ENCODE measurements around the gene TMEM72. TPM values are rescaled to one million over a fixed set of nuclear protein-coding genes. Genes with fewer than 3 reads are reported as not detected.

TMEM72 gene
- total RNA-seq, 1 experiment from 2014 or later, result not detected

DNA sequence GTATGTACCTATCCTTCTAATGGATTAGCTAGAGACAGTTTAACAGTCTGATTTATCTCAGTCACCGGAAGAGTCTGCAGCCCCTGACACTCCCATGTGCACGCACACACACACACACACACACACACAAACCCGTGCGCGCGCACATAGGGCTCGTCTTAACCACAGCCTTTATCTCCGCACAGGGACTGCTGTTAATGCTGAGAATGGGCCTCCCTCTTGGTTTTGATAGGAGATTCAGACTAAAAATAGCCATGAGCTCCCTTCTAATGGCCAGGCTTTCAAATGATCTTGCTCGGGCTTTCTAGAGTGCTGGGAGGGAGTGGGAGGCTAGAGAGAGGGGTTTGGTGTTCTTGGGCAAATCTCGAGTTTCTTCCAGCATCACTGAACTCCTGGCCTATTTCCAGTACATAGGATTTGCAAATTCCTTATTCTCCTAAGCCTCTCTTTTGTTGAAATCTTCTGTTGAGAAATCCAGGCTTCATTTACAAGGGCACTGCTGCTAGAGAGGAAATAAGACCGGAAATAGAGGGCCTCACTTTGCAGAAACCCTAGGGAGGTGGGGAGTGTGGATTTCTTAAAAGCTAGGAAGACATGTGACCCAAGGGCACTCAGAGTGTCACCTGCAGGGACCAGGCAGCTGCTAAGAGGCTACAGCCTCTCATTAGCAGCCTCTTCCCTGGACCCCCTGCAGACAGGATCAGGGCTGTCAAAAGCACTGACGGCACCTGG lies 2.4 kb downstream of the TMEM72 start:
- H3K9me2 ChIP-seq (ENCODE audit: insufficient read depth), result no peaks in the 10 kb centered on the region
- no peaks in the 10 kb centered on the region for H3K36me3 ChIP-seq (ENCODE audit: control insufficient read depth in 1 of 2, insufficient read depth in 2 of 2, low read length in 2 of 2)
- no peak for ATAC-seq
- DNase-seq (ENCODE audit: low read depth, low spot score), result no peak
- intact Hi-C loops (cut with micrococcal nuclease), result no loop called here
- CTCF ChIA-PET, result no interaction called here
- peaks cover 0 to 4% of the 10 kb centered on the region in 2 experiments; a peak in 2 of 4 replicates for H3K4me1 ChIP-seq (ENCODE audit: control insufficient read depth in 1 of 2, insufficient read depth in 2 of 2, low read length in 2 of 2)
- H3K27me3 ChIP-seq (ENCODE audit: insufficient read depth, low read length), result peaks cover 6% of the 10 kb centered on the region; the same call in 1 of the 2 replicates
- no peak overlapping the region for H3K4me3 ChIP-seq (replicated peaks in 1 of 2; ENCODE audit: low read depth in 1 of 2, low read length in 2 of 2)
- H2AFZ ChIP-seq (ENCODE audit: low read depth, low read length, poor library complexity, severe bottlenecking), result no peak overlapping the region
- H3K79me2 ChIP-seq (ENCODE audit: insufficient read depth, low read length), result no peaks in the 10 kb centered on the region
- H3K27ac ChIP-seq (ENCODE audit: low read depth, low read length), result no peak overlapping the region
- RAD21 ChIA-PET (ENCODE audit: low non-redundant PET in 1 of 2, low total read pairs in 2 of 2, uncharacterized antibody in 2 of 2, unreplicated experiment in 2 of 2), result no interaction called here
- no peak for TF ChIP-seq CBX3 (IDR thresholded peaks at IDR 0.05; ENCODE audit: low read depth)
- no peak for TF ChIP-seq POLR2AphosphoS5 (IDR thresholded peaks at IDR 0.05; ENCODE audit: low read depth, low read length)
- TF ChIP-seq EGR1 (IDR thresholded peaks at IDR 0.05; ENCODE audit: low read depth), result no peak
- TF ChIP-seq, protein P1, sequence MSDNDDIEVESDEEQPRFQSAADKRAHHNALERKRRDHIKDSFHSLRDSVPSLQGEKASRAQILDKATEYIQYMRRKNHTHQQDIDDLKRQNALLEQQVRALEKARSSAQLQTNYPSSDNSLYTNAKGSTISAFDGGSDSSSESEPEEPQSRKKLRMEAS (IDR thresholded peaks at IDR 0.05), result no peak
- no peak for TF ChIP-seq ZNF274 (IDR thresholded peaks at IDR 0.05; ENCODE audit: low read depth, low read length)
- no peak for TF ChIP-seq EZH2 (IDR thresholded peaks at IDR 0.05)
- TF ChIP-seq SRF (IDR thresholded peaks at IDR 0.05; ENCODE audit: low read depth), result no peak
- TF ChIP-seq SIN3A (IDR thresholded peaks at IDR 0.05; ENCODE audit: low read depth), result no peak
- no peak for TF ChIP-seq POLR2A (IDR thresholded peaks at IDR 0.05; ENCODE audit: borderline replicate concordance, extremely low read depth, insufficient read depth, insufficient read length)
- TF ChIP-seq SP1 (IDR thresholded peaks at IDR 0.05; ENCODE audit: low read depth), result no peak
- no peak for TF ChIP-seq EZH2phosphoT487 (IDR thresholded peaks at IDR 0.05; ENCODE audit: borderline replicate concordance)
- no peak for TF ChIP-seq CEBPB (IDR thresholded peaks at IDR 0.05; ENCODE audit: low read depth)
- H3K9me3 ChIP-seq (ENCODE audit: control insufficient read depth in 1 of 2, insufficient read depth in 1 of 2, low read depth in 1 of 2, low read length in 2 of 2), result no peaks in the 10 kb centered on the region
- no TSS peak for BruUV-seq (replicated peaks)
- POLR2A ChIA-PET, result no interaction called here
- no peaks in the 10 kb centered on the region for H4K20me1 ChIP-seq (ENCODE audit: insufficient read depth)
- H3K9ac ChIP-seq (ENCODE audit: low read length), result no peak overlapping the region
- H3K4me2 ChIP-seq (ENCODE audit: low read length), result no peak overlapping the region

DNA sequence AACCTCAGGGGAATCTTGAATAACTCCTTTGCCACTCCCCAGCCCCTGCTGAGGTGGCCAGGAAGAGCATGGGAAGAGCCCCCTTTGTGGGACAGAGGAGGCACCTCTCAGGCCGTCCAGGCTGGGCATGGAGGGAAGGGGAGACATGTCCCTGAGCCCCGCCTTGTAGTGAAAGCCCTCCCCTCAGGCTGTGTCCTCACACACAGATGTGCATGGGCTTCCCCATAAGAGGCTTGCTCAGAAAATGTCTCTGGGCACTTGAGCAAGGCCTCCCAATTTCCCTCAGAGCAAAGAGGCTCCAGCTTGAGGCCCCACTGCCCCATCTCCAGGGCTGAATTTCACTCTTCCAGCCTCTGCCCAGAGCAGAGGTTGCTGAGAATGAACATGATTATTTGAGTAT lies 3.8 kb downstream of the TMEM72 start:
- Histone ChIP-seq H3K9me2 (ENCODE audit: insufficient read depth) (no peaks in the 10 kb centered on the region), H3K27ac (ENCODE audit: low read depth, low read length) (no peak overlapping the region), H3K4me1 (ENCODE audit: control insufficient read depth in 1 of 2, insufficient read depth in 2 of 2, low read length in 2 of 2) (no peaks in the 10 kb centered on the region), H4K20me1 (ENCODE audit: insufficient read depth) (no peaks in the 10 kb centered on the region), H3K79me2 (ENCODE audit: insufficient read depth, low read length) (no peaks in the 10 kb centered on the region), H3K4me2 (ENCODE audit: low read length) (no peak overlapping the region), H3K9ac (ENCODE audit: low read length) (no peak overlapping the region), H3K36me3 (ENCODE audit: control insufficient read depth in 1 of 2, insufficient read depth in 2 of 2, low read length in 2 of 2) (no peaks in the 10 kb centered on the region), H3K9me3 (ENCODE audit: control insufficient read depth in 1 of 2, insufficient read depth in 1 of 2, low read depth in 1 of 2, low read length in 2 of 2) (no peaks in the 10 kb centered on the region), H2AFZ (ENCODE audit: low read depth, low read length, poor library complexity, severe bottlenecking) (no peak overlapping the region), H3K4me3 (replicated peaks in 1 of 2; ENCODE audit: low read depth in 1 of 2, low read length in 2 of 2) (no peak overlapping the region), H3K27me3 (ENCODE audit: insufficient read depth, low read length) (peaks cover 6% of the 10 kb centered on the region; the same call in 1 of the 2 replicates)
- ATAC-seq (no peak), DNase-seq (ENCODE audit: low read depth, low spot score) (no peak)
- ChIA-PET RAD21 (ENCODE audit: low non-redundant PET in 1 of 2, low total read pairs in 2 of 2, uncharacterized antibody in 2 of 2, unreplicated experiment in 2 of 2) (no interaction called here), CTCF (no interaction called here), POLR2A (no interaction called here)
- BruUV-seq (replicated peaks), result no TSS peak
- intact Hi-C loops (cut with micrococcal nuclease), result no loop called here
- TF ChIP-seq CBX3 (IDR thresholded peaks at IDR 0.05; ENCODE audit: low read depth) (no peak), SIN3A (IDR thresholded peaks at IDR 0.05; ENCODE audit: low read depth) (no peak), CEBPB (IDR thresholded peaks at IDR 0.05; ENCODE audit: low read depth) (no peak), POLR2AphosphoS5 (IDR thresholded peaks at IDR 0.05; ENCODE audit: low read depth, low read length) (no peak), EZH2phosphoT487 (IDR thresholded peaks at IDR 0.05; ENCODE audit: borderline replicate concordance) (no peak), SRF (IDR thresholded peaks at IDR 0.05; ENCODE audit: low read depth) (no peak), EZH2 (IDR thresholded peaks at IDR 0.05) (no peak), ZFX (IDR thresholded peaks at IDR 0.05) (no peak)
- TF ChIP-seq, protein P2, sequence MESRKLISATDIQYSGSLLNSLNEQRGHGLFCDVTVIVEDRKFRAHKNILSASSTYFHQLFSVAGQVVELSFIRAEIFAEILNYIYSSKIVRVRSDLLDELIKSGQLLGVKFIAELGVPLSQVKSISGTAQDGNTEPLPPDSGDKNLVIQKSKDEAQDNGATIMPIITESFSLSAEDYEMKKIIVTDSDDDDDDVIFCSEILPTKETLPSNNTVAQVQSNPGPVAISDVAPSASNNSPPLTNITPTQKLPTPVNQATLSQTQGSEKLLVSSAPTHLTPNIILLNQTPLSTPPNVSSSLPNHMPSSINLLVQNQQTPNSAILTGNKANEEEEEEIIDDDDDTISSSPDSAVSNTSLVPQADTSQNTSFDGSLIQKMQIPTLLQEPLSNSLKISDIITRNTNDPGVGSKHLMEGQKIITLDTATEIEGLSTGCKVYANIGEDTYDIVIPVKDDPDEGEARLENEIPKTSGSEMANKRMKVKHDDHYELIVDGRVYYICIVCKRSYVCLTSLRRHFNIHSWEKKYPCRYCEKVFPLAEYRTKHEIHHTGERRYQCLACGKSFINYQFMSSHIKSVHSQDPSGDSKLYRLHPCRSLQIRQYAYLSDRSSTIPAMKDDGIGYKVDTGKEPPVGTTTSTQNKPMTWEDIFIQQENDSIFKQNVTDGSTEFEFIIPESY (IDR thresholded peaks at IDR 0.05; ENCODE audit: extremely low read depth, insufficient replicate concordance, low read length), result no peak
- TF ChIP-seq, protein P1 (IDR thresholded peaks at IDR 0.05), result no peak

Measured in HCT116 (cell line).